Body of pancreas (tissue), 4 donors: ENCODE results near the gene AFF3. TPM values are rescaled to one million over a fixed set of nuclear protein-coding genes. Genes with fewer than 3 reads are reported as not detected.
"Not testable (repeated sequence)": the region's sequence is repeated elsewhere in the genome, so short reads cannot be mapped to it uniquely, and the experiment has no call there.

ENCODE experiments used
- ATAC-seq: fragments of 150-250 bp; one replicate; pipeline ENCODE4 v1.9.1; 2016
- DNase-seq, 4 donors: peaks; one replicate each; pipeline ENCODE4 v3.0.0-alpha.2; 2019
- H3K27ac ChIP-seq, 4 donors: fragments of 200-600 bp; sonication (generic); 1 replicate in 3 of 4; 2 replicates in 1 of 4; pipeline versions ENCODE4 v1.5.1 to v1.6.1; 2016 to 2019; ENCODE audit warnings: mild to moderate bottlenecking in 1 of 4, mixed read lengths in 1 of 4, moderate library complexity in 1 of 4
- H3K27me3 ChIP-seq, 2 donors: fragments of 200-600 bp; sonication (generic); one replicate each; pipeline ENCODE4 v1.6.0; 2016; ENCODE audit warnings: mild to moderate bottlenecking in 1 of 2
- H3K36me3 ChIP-seq, 2 donors: fragments of 200-600 bp; sonication (generic); replicated peaks in 1 of 2; 2 replicates each; pipeline ENCODE4 v1.5.1; 2016; ENCODE audit warnings: low read depth in 2 of 2; ENCODE audit not compliant: insufficient read depth in 1 of 2
- H3K4me1 ChIP-seq: fragments of 200-600 bp; sonication (generic); one replicate; pipeline ENCODE4 v1.6.0; 2016
- H3K4me3 ChIP-seq, 2 donors: fragments of 200-600 bp; sonication (generic); 1 replicate in 1 of 2; 2 replicates in 1 of 2; pipeline ENCODE4 v1.5.1; 2016 to 2019
- H3K9me3 ChIP-seq, 3 donors: fragments of 200-600 bp; sonication (generic); 1 replicate in 2 of 3; 2 replicates in 1 of 3; pipeline ENCODE4 v1.5.1; 2016
- CTCF ChIP-seq, 7 experiments: fragments of 450-650 bp in 4 of 7; fragments of 200-600 bp in 3 of 7; sonication (generic) in 3 of 7; IDR thresholded peaks; one replicate each; pipeline ENCODE4 v1.5.1; 2016 to 2019; ENCODE audit warnings: antibody characterized with exemption in 7 of 7
- POLR2A ChIP-seq, 3 donors: fragments of 450-650 bp; IDR thresholded peaks; one replicate each; pipeline ENCODE4 v1.6.1; 2016; ENCODE audit warnings: antibody characterized with exemption in 3 of 3, mild to moderate bottlenecking in 2 of 3
- WGBS, 2 donors: methylation state at CpG; one replicate each; pipeline ENCODE4 v1.1.5; 2017; 5-methylcytosine and 5-hydroxymethylcytosine counted together
- intact Hi-C: fragments of 100-400 bp; cut with DNase I; formaldehyde crosslinking; loops from one replicate; pipeline ENCODE4 v1.15.1; 2023
- total RNA-seq, 2 donors: library from RNA; depleted of rRNA; stranded (reverse); fragments of >200 nt; gene quantifications; one replicate each; pipeline ENCODE4 v1.1.0, GENCODE V29; 2016

The AFF3 gene
- total RNA-seq, 2 donors from 2014 or later = 0.52 to 0.99 TPM

- Histone ChIP-seq H3K4me1 (no peaks in the 10 kb centered on the region), H3K9me3 (no peaks in the 10 kb centered on the region), H3K36me3 (no peaks in the 10 kb centered on the region), H3K27me3 (no peaks in the 10 kb centered on the region), H3K4me3 (no peak overlapping the region), H3K27ac (no peak overlapping the region)
- DNase-seq = no peak
- no peak for TF ChIP-seq POLR2A (IDR thresholded peaks at IDR 0.05)
- TF ChIP-seq CTCF (IDR thresholded peaks at IDR 0.05) = no peak
- 68 to 83% methylated on average over 5 of the region's 5 CpGs for WGBS, 2 donors
- no peak for ATAC-seq
- intact Hi-C loops = no loop called here
Observed at GRCh38 chr2:99935662-99936061, 206.7 kb downstream of the AFF3 start.

DNA sequence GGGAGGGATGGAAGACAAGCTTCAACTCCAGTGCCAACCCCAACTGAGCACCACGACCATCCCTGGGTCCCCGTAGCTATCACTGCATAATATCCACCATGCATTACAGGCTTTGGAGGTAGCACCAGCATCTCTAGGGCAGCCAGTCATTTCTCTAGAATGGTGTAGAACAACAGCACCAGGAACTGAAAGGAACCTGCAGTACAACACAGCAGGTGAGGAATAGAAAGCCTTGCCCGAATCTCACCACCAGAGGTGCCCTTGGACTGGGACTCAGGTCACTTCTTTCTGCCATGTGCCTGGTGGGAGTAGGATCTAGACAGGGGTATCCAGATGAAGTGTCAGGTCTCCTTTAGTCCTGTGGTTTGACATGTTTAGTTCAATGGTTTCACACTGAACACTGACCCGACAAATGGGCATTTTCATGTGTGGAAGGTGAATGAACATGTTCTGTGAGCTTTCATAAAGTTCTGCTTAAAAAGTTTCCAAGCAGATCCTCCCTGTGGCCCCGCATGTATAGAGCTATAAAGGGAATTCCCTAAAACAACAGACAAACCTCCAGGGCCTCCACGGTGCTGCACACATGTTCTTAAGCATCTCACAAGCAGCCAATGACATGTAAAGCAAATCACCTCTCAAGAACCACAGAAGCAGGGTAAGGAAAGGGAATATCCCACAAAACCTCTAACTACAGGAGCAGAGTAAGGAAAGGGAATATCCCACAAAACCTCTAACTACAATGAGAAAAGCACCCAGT, 208.3 kb downstream of the AFF3 start:
- 60 to 72% methylated on average over 5 to 6 of the region's 6 CpGs for WGBS, 2 donors
- intact Hi-C loops = no loop called here
- TF ChIP-seq CTCF (IDR thresholded peaks at IDR 0.05) (no peak), POLR2A (IDR thresholded peaks at IDR 0.05) (no peak)
- no peak overlapping the region for H3K4me3 ChIP-seq
- ATAC-seq (no peak), DNase-seq (no peak)
- no peaks in the 10 kb centered on the region for H3K9me3 ChIP-seq
- no peaks in the 10 kb centered on the region for H3K4me1 ChIP-seq
- H3K27ac ChIP-seq = no peak overlapping the region
- no peaks in the 10 kb centered on the region for H3K27me3 ChIP-seq
- no peaks in the 10 kb centered on the region for H3K36me3 ChIP-seq

GRCh38 chr2:99933491-99933890, 208.9 kb downstream of the AFF3 start:
- not testable (repeated sequence) for H3K36me3 ChIP-seq

GRCh38 chr2:99928470-99929053, 213.8 kb downstream of the AFF3 start:
- no peak for ATAC-seq
- intact Hi-C loops = no loop called here
- DNase-seq = no peak
- H3K4me3 ChIP-seq = no peak overlapping the region
- no peaks in the 10 kb centered on the region for H3K36me3 ChIP-seq
- no peaks in the 10 kb centered on the region for H3K4me1 ChIP-seq
- no peaks in the 10 kb centered on the region for H3K9me3 ChIP-seq
- H3K27me3 ChIP-seq = no peaks in the 10 kb centered on the region
- no peak overlapping the region for H3K27ac ChIP-seq
- WGBS, 2 donors = 81 to 83% methylated on average over 6 of the region's 6 CpGs
- no peak for TF ChIP-seq CTCF (IDR thresholded peaks at IDR 0.05)
- no peak for TF ChIP-seq POLR2A (IDR thresholded peaks at IDR 0.05)

More at GRCh38 chr2:99933491-99933890, 208.9 kb downstream of the AFF3 start:
- DNase-seq, H3K4me3 ChIP-seq, intact Hi-C loops, H3K27me3 ChIP-seq, ATAC-seq, H3K27ac ChIP-seq, H3K4me1 ChIP-seq, H3K9me3 ChIP-seq: not testable (repeated sequence)
- WGBS, 2 donors = 90 to 93% methylated on average over 3 of the region's 3 CpGs

DNA sequence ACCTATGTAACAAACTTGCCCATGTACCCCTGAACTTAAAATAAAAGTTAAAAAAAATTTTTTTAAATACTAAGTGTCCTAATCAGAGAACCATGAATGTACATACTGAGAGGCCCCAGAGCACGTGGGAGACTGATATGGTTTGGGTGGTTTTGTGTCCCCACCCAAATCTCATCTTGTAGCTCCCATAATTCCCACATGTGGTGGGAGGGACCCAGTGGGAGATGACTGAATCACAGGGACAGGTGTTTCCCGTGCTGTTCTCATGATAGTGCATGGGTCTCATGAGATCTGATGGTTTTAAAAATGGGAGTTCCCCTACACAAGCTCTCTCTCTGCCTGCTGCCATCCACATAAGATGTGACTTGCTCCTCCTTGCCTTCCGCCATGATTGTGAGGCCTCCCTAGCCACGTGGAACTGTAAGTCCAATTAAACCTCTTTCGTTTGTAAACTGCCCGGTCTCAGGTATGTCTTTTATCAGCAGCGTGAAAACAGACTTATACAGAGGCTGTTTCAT, 214.6 kb downstream of the AFF3 start:
- intact Hi-C loops, H3K9me3 ChIP-seq, H3K4me3 ChIP-seq, H3K27me3 ChIP-seq, H3K27ac ChIP-seq, H3K36me3 ChIP-seq, DNase-seq, ATAC-seq, H3K4me1 ChIP-seq: not testable (repeated sequence)
- WGBS, 2 donors = 79 to 82% methylated on average over 7 of the region's 7 CpGs
